NCI-H2227 treated with DMSO at 0.1 percent for 48 hours (cell line): ENCODE results near the gene SENP6.
A peak's percentile ranks its signal among the peaks of the same experiment; 100 is the strongest.

Source experiments
- DNase-seq: peaks from one replicate; lab custom pipeline; 2025; lab: John Stamatoyannopoulos, UW

Gene SENP6

DNA sequence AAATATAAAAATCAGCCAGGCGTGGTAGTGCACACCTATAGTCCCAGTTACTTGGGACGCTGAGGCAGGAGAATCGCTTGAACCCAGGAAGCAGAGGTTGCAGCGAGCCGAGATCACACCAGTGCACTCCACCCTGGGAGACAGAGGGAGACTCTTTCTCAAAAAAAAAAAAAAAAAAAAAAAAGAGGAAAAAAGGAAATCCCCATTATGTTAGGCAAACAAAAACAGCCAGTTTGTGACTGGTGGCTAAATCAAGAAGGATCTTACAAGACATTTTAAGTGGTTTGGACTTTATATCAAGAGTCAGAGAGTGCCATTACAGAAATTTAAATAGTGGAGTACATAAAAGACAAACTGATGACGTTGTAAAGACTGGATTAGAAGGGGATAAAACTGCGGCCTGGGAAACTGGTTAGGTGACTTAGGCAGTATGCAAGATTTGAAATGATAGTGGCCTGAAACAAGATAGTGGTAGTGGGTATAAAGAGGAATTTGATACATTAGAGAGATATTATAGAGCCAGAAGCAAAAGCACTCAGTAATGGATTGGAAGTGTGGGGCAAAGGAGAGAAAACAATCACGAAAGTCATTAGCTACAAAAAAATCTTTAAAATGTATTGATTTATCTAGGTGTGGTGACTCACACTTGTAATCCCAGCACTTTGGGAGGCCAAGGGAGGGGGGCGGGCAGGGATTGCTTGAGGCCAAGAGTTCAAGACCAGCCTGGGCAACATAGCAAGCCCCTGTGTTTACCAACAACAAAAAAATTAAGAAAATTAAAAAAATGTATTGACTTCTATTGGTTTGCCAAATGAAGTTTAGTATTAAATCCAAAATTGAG, 145.7 kb downstream of the SENP6 start:
- no peak for DNase-seq

DNA sequence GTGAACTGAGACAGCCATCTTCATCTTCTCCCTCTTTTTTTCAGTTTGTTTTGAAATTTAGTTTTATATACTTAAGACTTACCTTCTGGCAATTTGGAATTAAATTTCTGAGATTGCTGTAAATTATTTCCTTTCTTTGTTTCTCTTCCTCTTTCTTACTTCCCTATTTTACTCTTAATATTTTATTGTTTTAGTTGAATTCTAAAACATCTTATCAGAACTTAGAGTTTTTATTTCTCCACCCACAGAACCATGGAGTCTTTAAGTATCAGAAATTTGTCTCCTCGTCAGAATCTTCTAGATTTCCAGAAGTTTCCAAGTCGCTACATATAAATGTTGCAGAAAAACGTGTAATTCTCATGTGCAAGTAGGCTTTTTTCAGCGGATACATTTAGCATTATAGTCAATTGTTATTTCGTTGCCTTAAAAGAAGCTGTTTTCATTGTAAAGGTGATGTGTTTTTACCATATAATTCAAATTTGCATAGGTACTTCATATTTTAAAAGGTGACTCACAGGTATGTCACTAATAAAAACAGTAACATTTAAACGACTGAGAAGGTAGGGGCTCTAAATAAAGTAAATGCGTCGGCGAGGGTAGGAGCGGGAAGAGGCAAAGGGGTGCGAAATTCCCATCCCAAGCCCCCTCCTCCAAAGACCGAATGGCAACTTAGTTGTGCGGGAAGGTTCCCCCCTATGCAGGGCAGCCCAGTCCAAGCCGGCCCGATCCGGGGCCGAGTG, 146.5 kb downstream of the SENP6 start:
- no peak for DNase-seq

DNA sequence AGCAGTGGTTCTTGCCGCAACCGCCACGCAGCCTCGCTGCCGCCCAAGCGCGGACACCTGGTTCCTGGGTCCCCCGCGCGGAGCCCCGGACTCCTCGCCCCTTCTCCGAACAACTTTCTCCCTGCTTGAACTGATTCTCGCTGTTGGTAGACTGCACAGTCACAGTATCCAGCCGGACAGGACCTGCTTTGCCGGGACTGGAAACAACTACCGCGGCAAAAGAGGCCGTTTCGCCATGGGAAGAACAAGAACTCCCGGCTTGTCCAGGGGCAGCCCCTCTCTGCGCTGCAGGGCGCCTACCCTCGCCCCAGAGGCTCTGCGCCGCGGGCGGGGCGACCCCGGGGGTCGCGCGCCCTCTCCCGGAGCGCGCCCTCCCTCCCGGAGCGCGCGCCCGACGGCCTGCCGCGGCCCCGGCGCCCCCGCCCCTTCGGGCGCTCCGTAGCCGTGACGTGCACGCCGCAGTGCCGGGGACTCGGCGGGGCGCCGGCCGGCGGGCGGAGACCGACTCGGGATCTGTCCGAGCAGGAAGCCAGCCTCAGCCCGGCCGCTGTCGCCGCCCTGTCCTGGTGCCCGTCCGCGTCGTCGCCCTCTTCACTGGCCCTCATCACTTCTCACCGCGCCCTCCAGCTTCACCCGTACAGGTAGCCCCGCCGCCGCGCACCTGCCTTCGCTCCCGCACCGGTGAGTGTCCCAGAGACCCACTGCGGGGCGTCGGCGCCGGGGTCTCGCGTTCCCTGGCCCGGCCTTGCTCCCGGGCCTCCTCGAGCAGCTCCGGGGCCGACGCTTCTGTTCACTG, 147.3 kb downstream of the SENP6 start, which contains the start of gene MYO6:
Gene MYO6 (plus strand): TSS at position 497 of the 796 bp plus-strand sequence. CDS start 68,309 bp downstream, outside the sequence.
- peak; percentile 18 for DNase-seq

DNA sequence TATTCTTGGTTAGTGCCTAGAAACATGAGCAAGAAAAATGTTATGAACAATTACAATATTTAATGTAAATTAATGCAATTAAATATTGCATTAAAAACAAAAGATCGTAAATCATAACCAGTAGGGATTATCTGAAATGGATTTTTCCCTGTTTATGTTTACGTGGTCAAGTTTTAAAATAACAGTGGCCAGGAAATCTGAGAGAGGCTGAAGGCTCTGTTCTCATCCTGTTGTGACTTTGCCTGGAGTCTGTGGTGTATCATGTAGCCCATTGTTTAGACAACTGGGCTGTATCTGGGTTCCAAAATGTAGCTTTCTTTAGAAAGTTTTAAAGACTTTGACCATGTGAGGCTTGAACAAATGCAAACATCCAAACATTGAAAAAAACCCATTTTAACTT, 149.8 kb downstream of the SENP6 start:
- no peak for DNase-seq

DNA sequence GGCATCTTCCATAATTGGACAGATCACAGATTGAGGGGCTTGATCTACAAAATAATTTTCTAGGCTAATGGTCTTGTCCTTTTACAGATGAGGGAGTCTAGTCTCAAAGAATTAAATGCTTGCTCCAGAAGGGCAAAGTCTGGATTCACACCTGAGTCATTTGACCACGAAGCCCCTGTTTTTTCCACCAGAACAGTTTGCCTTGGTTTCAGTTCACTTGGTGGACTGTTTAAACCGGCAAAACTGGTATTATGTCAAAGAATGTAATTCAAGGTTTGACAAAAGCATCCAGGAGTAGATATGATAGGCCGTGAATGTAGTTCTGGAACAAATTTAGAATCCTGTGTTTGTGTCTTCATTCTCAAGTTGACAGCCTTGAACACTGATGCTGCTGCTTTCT, 150.7 kb downstream of the SENP6 start:
- DNase-seq = no peak

DNA sequence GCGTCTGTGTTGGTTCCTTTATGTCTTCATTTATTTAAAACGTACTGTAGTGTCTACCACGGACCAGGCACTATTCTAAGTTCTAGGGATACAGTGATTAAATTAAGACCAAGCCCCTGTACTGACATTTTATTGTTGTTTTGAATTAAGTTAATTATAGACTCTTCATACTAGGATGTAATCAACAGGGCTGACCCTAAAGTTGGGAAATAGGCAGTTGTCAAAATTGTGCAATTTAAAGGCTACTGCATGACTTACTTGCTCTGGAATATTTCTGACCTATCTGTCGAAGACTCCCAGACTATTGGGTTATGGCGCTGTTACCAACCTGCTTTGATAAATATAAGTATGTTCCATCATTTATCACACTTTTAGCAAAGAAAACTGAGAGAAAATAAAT, 154.0 kb downstream of the SENP6 start:
- DNase-seq = peak; percentile 5

DNA sequence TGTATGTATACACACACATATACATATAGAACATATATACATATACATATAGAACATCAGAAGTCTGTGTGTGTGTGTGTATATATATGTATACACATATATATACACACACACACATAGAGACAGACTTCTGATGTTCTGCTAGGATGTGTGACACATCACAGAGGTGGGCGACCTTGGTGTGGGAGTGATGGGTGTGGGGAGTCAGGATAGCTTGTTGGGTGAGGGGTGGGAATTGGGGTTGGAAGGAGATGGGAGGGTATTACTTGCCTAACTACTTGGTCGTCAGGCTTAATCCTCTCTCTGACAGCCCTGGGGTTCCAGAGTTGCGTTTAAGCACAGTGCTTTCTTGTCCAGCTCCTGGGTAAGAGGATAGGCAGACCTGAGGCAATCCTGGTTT, 155.6 kb downstream of the SENP6 start:
- no peak for DNase-seq

DNA sequence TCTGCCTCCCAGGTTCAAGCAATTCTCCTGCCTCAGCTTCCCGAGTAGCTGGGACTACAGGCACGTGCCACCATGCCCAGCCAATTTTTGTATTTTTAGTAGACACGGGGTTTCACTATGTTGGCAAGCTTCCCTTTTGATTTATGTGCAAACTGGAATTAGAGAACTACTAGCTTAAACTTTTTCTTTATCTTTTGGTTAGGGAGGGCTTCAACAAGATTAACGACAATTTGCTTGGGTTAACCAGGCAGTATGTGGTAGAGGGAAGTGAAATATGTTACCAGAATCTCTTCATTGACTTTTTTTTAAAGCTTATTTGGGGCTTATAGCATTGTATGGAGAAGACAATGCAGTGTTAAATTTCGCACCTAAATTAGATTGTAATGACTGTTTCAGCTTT, 156.4 kb downstream of the SENP6 start:
- DNase-seq = no peak

DNA sequence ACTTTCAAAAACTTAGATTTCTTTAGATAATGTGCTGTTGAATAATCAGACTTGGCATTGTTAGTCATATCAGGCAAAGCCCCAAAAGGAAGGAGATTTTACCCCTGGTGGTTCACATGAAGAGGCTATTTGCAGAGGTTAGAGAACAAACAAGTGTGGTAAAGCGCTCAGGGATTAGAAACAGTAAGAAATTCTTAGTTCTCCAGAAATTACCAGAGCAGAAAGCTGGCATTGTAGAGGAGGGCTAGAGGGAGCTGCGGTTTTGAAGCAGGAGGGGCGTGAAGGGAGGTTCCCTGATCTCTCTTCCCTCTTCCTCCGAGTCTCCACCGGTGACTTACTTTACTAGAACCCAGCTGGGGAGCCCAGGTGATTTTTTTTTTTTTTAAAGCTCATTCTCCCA, 157.5 kb downstream of the SENP6 start:
- no peak for DNase-seq

DNA sequence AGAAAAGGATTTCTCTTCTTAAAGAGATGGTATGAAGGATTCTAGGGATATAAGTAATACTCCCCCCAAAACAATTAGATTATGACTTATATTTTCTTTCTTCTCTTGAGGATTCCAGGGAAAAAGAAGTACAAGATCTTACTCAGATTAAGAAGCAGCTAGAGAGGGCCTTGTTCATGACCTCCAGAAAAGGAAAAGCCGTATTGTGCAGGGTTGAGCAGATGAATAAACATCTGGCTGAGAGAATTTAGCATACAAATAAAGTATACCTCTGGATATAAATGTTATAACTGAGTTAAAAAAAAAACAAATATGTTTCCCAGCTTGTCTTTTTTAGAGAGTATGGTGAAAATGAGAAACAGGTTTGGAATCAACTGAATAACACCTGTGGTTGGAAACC, 158.6 kb downstream of the SENP6 start:
- no peak for DNase-seq

DNA sequence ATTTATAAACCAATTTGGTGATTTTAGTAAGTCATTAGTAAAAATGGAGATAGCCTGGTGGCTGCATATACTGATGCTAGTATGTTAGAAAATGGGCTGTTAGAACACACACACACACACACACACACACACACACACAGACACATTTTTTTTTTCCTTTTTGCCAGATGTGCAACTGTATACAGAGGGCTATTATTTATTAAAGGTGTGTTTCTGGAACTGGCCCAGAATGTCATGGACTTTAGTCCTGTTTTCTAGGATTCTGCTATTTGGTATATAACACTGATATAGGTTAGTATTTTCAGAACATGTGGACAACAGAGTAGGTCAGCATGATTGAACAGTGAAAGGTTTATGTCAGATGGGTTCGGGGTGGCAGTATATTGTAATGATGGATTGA, 159.8 kb downstream of the SENP6 start:
- no peak for DNase-seq

DNA sequence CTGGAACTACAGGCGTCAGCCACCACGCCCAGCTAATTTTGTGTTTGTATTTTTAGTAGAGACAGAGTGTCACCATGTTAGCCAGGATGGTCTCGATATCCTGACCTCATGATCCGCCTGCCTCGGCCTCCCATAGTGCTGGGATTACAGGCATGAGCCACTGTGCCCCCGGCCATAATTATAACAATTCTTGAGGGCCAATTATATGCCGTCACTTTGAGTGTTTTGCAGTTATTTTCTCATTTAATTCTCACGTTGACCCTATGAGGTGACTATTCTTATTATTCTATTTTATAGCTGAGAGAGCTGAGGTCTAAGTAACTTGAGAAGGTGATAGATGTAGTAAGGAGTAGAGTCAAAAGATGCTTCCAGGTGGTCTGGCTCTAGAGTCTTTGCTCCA, 160.4 kb downstream of the SENP6 start:
- DNase-seq = peak; percentile 69

DNA sequence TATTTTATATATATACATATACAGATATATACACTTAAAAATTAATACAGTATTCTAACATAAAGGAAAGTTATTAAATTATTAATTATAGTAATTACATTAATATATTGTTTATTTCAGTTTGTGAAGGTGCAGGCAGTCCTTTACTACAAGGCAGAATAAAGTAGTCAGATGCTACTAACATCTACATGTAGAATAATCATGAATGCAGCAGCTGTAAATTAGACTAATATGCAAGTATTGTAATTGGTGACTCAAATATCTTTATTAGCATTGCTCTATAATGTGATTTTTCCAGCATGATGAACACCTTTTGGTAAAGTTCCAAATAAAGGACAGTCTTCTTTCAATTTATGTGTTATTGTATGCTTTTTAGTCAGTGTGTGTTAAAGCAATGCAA, 164.7 kb downstream of the SENP6 start:
- DNase-seq = no peak
